Measurements from ENCODE around the gene TMEM170B.

TMEM170B gene

DNA sequence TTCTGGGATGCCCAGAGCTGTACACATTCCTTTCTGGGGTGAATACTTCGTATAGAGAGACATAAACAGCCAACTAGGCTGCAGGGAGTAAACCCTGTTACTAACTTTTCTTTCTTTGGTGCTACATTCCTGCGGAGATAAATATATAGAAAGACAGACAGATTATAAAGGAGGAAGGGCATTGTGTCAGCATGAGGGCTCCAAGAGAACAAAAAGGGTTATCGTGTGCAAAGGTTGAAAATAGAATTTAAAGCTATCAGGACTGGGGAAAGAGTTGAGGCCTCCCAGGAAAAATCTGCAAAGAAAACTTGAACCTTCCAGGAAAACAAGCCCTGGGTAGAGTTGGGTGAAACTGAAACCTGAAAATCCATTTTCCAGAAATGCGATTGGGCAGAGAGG, 68.0 kb downstream of the TMEM170B start:
- intact Hi-C loops (cut with DNase I): no loop called here
- DNase-seq: no peak

DNA sequence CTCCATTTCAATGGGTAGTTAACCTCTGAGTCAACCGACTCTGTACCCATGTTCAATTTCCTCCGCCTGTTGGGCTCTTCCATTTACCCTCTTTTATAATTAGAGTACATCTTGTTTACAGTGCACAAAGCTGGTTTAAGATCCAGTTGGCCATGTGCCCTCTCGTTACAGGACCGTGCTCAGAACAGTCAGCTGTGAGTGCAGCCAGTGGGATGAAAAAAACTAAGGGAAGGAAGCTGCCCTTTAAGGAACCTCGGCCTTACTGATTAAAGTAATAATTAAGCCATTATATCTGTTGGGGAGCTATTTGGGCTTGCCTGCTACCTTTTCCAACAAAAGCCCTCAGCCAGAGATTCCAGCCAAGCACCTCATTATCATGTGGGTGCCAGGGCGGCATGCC, 68.8 kb downstream of the TMEM170B start:
- intact Hi-C loops (cut with DNase I): no loop called here
- no peak for DNase-seq

- peak in 1 of 42 donors; percentile 15 for DNase-seq
- intact Hi-C loops (cut with DNase I): no loop called here
Measured at GRCh38 chr6:11607383-11607782, 69.8 kb downstream of the TMEM170B start.

- intact Hi-C loops (cut with DNase I): no loop called here
- DNase-seq: no peak
Measured at GRCh38 chr6:11608600-11609323, 71.2 kb downstream of the TMEM170B start.

DNA sequence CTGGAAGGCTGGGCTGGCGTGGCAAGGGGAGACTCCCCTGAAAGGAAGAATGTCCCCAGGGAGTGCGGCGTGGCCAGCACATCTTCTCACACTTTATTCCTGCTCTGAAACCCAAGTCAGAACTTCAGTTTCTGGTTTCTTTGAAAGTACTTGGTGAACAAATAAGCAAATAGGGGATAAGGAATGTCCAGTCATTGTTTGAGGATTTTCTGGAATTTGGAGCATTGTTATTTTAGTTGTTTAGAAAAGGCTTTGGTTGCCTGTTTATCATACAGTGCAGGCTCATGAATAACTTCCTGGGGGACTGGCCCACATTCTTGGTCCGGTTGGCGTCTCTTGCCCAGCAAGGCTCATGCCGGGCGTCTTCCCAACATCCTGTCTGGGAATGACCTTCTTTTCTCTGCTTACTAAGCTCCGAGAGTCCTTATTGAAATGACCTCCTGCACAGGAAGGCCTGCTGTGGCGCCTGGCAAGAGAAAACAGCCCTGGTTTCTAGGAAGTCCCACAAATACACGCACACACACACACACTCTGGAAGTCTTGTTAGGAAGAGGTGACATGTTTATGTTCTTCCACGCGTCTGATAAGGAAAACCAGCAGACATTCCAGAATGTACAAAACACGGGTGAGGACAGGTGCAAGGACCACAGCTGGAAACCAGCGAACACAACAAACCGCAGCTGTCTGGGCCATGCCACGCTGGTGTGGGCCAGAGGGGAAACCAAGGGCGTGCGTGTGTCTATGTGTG, 71.9 kb downstream of the TMEM170B start:
- intact Hi-C loops (cut with DNase I): no loop called here
- peak in 31 of 42 donors; percentile 7 to 75 (median 38) for DNase-seq

DNA sequence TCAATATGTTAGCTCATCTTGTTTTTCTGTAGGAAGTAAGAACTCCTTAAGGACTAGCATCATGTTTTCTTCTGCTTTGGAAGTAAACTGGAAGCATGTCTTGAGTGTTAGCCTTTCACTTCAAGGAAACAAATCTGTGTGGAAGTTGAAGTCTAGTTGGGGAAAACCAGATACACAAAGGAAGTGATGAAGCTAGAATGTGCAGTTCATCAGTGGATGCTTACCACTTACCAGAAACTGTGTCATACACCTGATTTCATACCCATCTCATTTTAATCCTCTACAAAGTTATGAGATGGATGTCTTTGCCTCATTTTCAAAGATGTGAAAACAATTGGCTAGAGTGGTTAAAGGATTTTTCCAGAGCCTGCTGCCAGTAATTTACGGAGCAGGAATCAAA, 75.8 kb downstream of the TMEM170B start:
- DNase-seq: no peak
- intact Hi-C loops (cut with DNase I): no loop called here

- DNase-seq: no peak
- intact Hi-C loops (cut with DNase I): no loop called here
Measured at GRCh38 chr6:11613858-11614257, 76.3 kb downstream of the TMEM170B start.

- intact Hi-C loops (cut with DNase I): no loop called here
- DNase-seq: no peak
Measured at GRCh38 chr6:11614534-11615213, 77.1 kb downstream of the TMEM170B start.

DNA sequence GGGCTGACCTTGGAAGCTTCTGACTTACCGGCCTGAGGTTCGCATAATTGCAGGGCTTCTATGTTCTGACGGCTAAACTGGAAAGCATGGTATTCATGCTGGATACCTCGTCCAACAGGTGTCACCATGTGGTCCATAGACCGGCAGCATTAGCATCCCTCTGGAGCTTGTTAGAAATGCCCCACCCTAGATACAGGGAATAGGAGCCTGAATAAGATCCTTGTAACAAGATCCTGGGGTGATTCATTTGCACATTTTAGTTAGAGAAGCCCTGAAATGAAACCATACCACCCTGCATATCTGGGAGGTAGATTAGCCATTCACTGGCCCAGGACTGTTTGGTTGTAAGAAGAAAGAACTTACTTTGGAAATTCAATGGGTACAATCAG, 77.7 kb downstream of the TMEM170B start:
- no peak for DNase-seq
- intact Hi-C loops (cut with DNase I): no loop called here

DNA sequence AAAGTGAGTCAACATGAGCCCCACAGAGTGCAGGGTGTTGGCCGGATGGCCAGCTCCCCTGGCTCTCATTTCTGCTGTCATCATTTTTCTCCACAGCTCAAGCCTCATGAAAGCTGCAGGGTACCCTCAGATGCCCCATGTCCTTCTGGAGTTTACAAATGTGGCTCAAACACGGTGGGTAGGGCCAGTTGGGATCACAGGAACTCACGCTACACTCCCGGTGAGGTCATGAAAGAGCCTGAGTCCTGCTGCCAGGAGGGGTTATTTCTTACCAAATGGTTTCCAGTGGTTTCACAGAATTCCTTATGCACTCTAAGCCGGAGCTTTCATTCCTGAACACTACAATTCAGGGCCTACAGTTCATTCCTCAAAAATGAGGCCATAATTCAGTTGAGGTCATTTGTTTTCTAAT, 78.7 kb downstream of the TMEM170B start:
- intact Hi-C loops (cut with DNase I): no loop called here
- no peak for DNase-seq

DNA sequence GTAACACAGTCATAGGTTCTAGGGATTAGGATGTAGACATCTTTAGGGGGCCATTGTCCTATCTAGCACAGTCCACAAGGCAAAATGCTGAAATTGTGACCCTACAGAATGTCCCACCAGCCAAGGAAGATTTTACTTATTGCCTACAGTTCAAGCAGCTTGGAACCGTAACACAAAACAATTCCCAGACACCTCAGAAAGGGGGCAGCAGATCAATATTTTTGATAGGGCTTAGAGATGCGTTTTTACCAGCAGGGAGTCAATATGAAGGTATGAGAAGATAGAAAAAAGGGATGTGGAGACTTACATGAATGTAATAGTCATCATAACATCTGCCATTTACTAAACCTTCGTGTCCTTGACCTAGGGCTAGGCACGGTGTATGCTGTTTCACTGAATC, 81.0 kb downstream of the TMEM170B start:
- intact Hi-C loops (cut with DNase I): no loop called here
- no peak for DNase-seq

DNA sequence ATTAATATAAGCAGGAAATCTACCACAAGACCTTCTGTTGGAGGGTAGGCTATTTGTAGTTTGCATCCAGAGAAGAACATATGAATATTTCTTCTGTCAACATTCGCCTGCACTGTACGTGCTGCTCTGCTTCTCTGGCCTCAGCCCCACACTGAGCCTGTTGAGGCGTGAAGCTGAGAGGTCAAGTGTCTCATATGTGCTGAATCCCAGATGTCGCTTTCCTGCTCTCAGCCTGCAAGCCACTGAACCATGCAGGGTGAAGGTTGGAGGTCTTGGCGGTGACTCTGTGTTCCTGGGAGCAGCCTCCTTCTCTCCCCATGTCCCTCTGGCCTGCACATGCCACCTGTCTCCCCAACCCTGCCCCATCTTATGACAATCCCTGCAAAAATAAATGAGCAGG, 83.6 kb downstream of the TMEM170B start:
- DNase-seq: no peak
- intact Hi-C loops (cut with DNase I): no loop called here

DNA sequence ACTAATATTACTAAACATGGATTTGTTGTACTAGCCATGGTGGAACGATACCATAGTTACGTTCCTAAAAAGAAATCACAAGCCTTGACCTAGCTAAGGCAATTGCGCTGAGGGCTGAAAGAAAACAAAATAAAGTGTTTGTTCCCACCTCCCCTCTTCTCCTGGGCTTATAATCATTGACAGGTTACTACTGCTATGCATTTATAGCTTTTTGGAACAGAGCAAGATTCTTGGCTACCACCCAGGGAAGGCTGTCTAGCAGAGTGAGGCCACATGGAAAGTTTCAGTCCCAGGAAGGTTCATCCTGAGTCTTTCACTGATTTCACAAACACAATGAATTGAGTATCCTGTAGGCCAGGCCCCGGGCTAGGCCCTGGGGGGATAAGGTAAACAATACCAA, 84.6 kb downstream of the TMEM170B start:
- DNase-seq: no peak
- intact Hi-C loops (cut with DNase I): no loop called here

DNA sequence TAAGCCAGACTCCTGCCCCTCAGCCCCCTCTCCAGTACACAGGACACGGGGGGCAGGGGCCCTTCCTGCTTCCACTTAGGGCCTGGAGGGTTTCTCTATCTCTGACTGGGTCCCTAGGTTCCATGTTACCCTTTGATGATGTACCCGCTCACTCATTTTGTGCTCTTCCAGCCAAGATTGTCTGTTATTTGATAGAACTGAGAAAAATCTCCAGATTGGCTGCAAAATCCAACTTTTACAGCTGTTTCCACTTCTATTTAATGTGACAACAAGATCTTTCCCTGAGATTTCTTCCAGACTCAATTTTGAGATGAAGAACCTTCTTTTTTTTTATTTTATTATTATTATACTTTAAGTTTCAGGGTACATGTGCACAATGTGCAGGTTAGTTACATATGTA, 85.7 kb downstream of the TMEM170B start:
- no peak for DNase-seq
- intact Hi-C loops (cut with DNase I): no loop called here

GRCh38 chr6:11625302-11625701, 87.8 kb downstream of the TMEM170B start:
- intact Hi-C loops (cut with DNase I): no loop called here
- no peak for DNase-seq

- intact Hi-C loops (cut with DNase I): no loop called here
- DNase-seq: no peak
Measured at GRCh38 chr6:11626356-11626755, 88.8 kb downstream of the TMEM170B start.

GRCh38 chr6:11628562-11628961, 91.0 kb downstream of the TMEM170B start:
- no peak for DNase-seq
- intact Hi-C loops (cut with DNase I): no loop called here

DNA sequence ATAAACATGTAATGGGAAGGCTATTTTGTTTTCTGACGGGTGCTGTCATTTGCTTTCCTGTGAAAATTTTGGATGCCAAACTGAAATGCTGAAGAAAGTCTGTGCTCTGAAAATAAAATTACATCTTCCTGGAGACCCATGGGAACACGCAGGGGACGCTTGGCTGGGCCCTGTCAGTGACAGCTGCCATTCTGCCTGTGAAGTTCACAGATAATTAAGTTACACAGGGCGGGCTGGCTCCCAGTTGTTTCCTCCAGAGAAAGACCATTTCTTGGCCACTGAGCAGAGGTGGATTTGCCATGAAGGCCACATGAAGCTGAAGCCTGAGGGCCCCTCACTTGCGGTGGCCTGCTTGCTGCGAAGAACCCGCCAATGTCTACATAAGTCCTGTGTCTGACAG, 93.5 kb downstream of the TMEM170B start:
- intact Hi-C loops (cut with DNase I): no loop called here
- no peak for DNase-seq

DNA sequence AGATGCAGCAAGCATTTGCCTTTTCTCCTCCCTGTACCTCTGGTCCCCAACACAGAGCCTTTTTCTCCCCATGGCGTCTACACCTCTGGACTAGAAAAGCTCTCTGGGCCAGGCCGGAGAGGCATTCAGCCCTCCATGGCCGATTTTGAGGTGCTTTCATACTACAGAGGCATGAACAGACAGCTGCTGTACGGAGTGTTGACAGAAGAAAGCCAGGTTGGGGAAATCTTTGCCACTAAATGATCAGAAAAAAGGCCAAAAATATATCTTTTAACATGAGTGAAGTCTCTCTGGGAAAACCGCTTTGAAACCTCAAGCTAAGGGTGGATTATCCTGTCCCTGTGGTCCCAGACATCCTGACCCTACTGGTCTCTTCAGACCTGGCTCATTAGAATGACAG, 94.0 kb downstream of the TMEM170B start:
- intact Hi-C loops (cut with DNase I): no loop called here
- no peak for DNase-seq

GRCh38 chr6:11632231-11632630, 94.7 kb downstream of the TMEM170B start:
- intact Hi-C loops (cut with DNase I): no loop called here
- no peak for DNase-seq
